Dendritic cell treated with granulocyte-macrophage colony-stimulating factor and Interleukin-4, amounts not matched to agents 40 ng/mL and 50 ng/mL, for 4 days (primary cell): Measurements from ENCODE around the gene SPATA45.

Source experiments
- H3K27ac Mint-ChIP-seq: one replicate; pipeline ENCODE4 v1.8.0; 2022; ENCODE audit warnings: mild to moderate bottlenecking, mixed read lengths
- H3K27me3 Mint-ChIP-seq: one replicate; pipeline ENCODE4 v1.8.0; 2022; ENCODE audit warnings: mild to moderate bottlenecking, mixed read lengths
- H3K36me3 Mint-ChIP-seq: one replicate; pipeline ENCODE4 v1.8.0; 2022; ENCODE audit warnings: low read depth, mixed read lengths
- H3K4me1 Mint-ChIP-seq: one replicate; pipeline ENCODE4 v1.8.0; 2022; ENCODE audit warnings: low read depth, mixed read lengths
- H3K4me3 Mint-ChIP-seq: one replicate; pipeline ENCODE4 v1.8.0; 2022; ENCODE audit warnings: mild to moderate bottlenecking, moderate library complexity, mixed read lengths
- H3K9me3 Mint-ChIP-seq: one replicate; pipeline ENCODE4 v1.8.0; 2022; ENCODE audit warnings: mixed read lengths
- intact Hi-C: fragments of 100-400 bp; cut with micrococcal nuclease; formaldehyde crosslinking; loops from one replicate; pipeline ENCODE4 v1.15.0; 2022

SPATA45 gene

GRCh38 chr1:212820969-212821368 is 26.5 kb downstream of the SPATA45 start:
- H3K4me3 Mint-ChIP-seq, result no peak overlapping the region
- H3K36me3 Mint-ChIP-seq, result peaks cover 12% of the 10 kb centered on the region
- no peaks in the 10 kb centered on the region for H3K27me3 Mint-ChIP-seq
- H3K9me3 Mint-ChIP-seq, result peaks cover 25% of the 10 kb centered on the region
- intact Hi-C loops, result no loop called here
- peaks cover 13% of the 10 kb centered on the region for H3K4me1 Mint-ChIP-seq
- no peak overlapping the region for H3K27ac Mint-ChIP-seq

- intact Hi-C loops, result loop anchor here (5.0 kb wide), 1 partner anchor 43 kb away; no protein-coding TSS in a partner anchor
- H3K9me3 Mint-ChIP-seq, result peaks cover 13% of the 10 kb centered on the region
These were observed 27.7 kb downstream of the SPATA45 start for GRCh38 chr1:212819726-212820125.

GRCh38 chr1:212816567-212817278 is 30.7 kb downstream of the SPATA45 start:
- H3K27ac Mint-ChIP-seq, result no peak overlapping the region
- no peaks in the 10 kb centered on the region for H3K27me3 Mint-ChIP-seq
- intact Hi-C loops, result loop anchor here (5.0 kb wide), 1 partner anchor 46 kb away; no protein-coding TSS in a partner anchor
- no peak overlapping the region for H3K4me3 Mint-ChIP-seq
- peaks cover 39% of the 10 kb centered on the region for H3K36me3 Mint-ChIP-seq
- peaks cover 13% of the 10 kb centered on the region for H3K4me1 Mint-ChIP-seq
- no peaks in the 10 kb centered on the region for H3K9me3 Mint-ChIP-seq

More at GRCh38 chr1:212819726-212820125, 27.7 kb downstream of the SPATA45 start:
- peaks cover 13% of the 10 kb centered on the region for H3K4me1 Mint-ChIP-seq
- no peak overlapping the region for H3K27ac Mint-ChIP-seq
- peaks cover 16% of the 10 kb centered on the region for H3K36me3 Mint-ChIP-seq
- no peak overlapping the region for H3K4me3 Mint-ChIP-seq
- no peaks in the 10 kb centered on the region for H3K27me3 Mint-ChIP-seq

GRCh38 chr1:212814537-212815334 is 32.7 kb downstream of the SPATA45 start:
- Mint-ChIP-seq H3K4me1 (peaks cover 10% of the 10 kb centered on the region), H3K27ac (no peak overlapping the region)
- intact Hi-C loops, result loop anchor here (2.0 to 5.0 kb wide), 2 partner anchors 48 to 180 kb away; no protein-coding TSS in a partner anchor

GRCh38 chr1:212805767-212806166 is 41.7 kb downstream of the SPATA45 start:
- Mint-ChIP-seq H3K9me3 (no peaks in the 10 kb centered on the region), H3K4me3 (no peak overlapping the region), H3K27ac (no peak overlapping the region), H3K4me1 (no peaks in the 10 kb centered on the region), H3K36me3 (peaks cover 91% of the 10 kb centered on the region), H3K27me3 (no peaks in the 10 kb centered on the region)
- intact Hi-C loops, result no loop called here

More at GRCh38 chr1:212814537-212815334, 32.7 kb downstream of the SPATA45 start:
- Mint-ChIP-seq H3K27me3 (no peaks in the 10 kb centered on the region), H3K4me3 (no peak overlapping the region), H3K9me3 (no peaks in the 10 kb centered on the region), H3K36me3 (peaks cover 54% of the 10 kb centered on the region)

- no peak overlapping the region for H3K4me3 Mint-ChIP-seq
- peaks cover 77% of the 10 kb centered on the region for H3K36me3 Mint-ChIP-seq
- no peaks in the 10 kb centered on the region for H3K9me3 Mint-ChIP-seq
- no peaks in the 10 kb centered on the region for H3K27me3 Mint-ChIP-seq
- peaks cover 28% of the 10 kb centered on the region for H3K4me1 Mint-ChIP-seq
- H3K27ac Mint-ChIP-seq, result no peak overlapping the region
- intact Hi-C loops, result no loop called here
These were observed 49.8 kb downstream of the SPATA45 start for GRCh38 chr1:212797681-212798080.

- peak overlapping the region; percentile 42 for H3K4me3 Mint-ChIP-seq
These were observed 52.9 kb downstream of the SPATA45 start for GRCh38 chr1:212794561-212795014.

GRCh38 chr1:212792396-212792908 is 55.0 kb downstream of the SPATA45 start:
- no peaks in the 10 kb centered on the region for H3K27me3 Mint-ChIP-seq
- intact Hi-C loops, result no loop called here
- H3K36me3 Mint-ChIP-seq, result peaks cover 40% of the 10 kb centered on the region
- no peaks in the 10 kb centered on the region for H3K9me3 Mint-ChIP-seq
- peak overlapping the region; percentile 97 for H3K4me3 Mint-ChIP-seq
- peak overlapping the region; percentile 94 for H3K27ac Mint-ChIP-seq
- peaks cover 37% of the 10 kb centered on the region for H3K4me1 Mint-ChIP-seq

More at GRCh38 chr1:212794561-212795014, 52.9 kb downstream of the SPATA45 start:
- H3K4me1 Mint-ChIP-seq, result peaks cover 39% of the 10 kb centered on the region
- H3K27ac Mint-ChIP-seq, result peak overlapping the region; percentile 94
- no peaks in the 10 kb centered on the region for H3K27me3 Mint-ChIP-seq
- no peaks in the 10 kb centered on the region for H3K9me3 Mint-ChIP-seq
- intact Hi-C loops, result no loop called here
- peaks cover 59% of the 10 kb centered on the region for H3K36me3 Mint-ChIP-seq

GRCh38 chr1:212791676-212792395 is 55.6 kb downstream of the SPATA45 start, which contains the start of the genes NSL1 and TATDN3:
Gene NSL1 (minus strand): TSS chr1:212791777. CDS start chr1:212791763, 14 bp downstream.
Gene TATDN3 (plus strand): TSS chr1:212791894. CDS start chr1:212791922, 28 bp downstream.
- intact Hi-C loops, result no loop called here
- no peaks in the 10 kb centered on the region for H3K27me3 Mint-ChIP-seq
- no peaks in the 10 kb centered on the region for H3K9me3 Mint-ChIP-seq
- H3K4me3 Mint-ChIP-seq, result peak within 1 kb of the TSS; percentile 97
- peaks cover 37% of the 10 kb centered on the region for H3K4me1 Mint-ChIP-seq
- H3K36me3 Mint-ChIP-seq, result peaks cover 40% of the 10 kb centered on the region
- peak within 1 kb of the TSS; percentile 94 for H3K27ac Mint-ChIP-seq

GRCh38 chr1:212791261-212791675 is 56.2 kb downstream of the SPATA45 start:
- H3K27ac Mint-ChIP-seq, result peak overlapping the region; percentile 94
- peaks cover 40% of the 10 kb centered on the region for H3K36me3 Mint-ChIP-seq
- intact Hi-C loops, result no loop called here
- H3K9me3 Mint-ChIP-seq, result no peaks in the 10 kb centered on the region
- peaks cover 37% of the 10 kb centered on the region for H3K4me1 Mint-ChIP-seq
- H3K27me3 Mint-ChIP-seq, result no peaks in the 10 kb centered on the region
- H3K4me3 Mint-ChIP-seq, result peak overlapping the region; percentile 97

- Mint-ChIP-seq H3K27me3 (no peaks in the 10 kb centered on the region), H3K36me3 (peaks cover 55% of the 10 kb centered on the region), H3K4me1 (peaks cover 38% of the 10 kb centered on the region), H3K27ac (no peak overlapping the region), H3K9me3 (no peaks in the 10 kb centered on the region), H3K4me3 (no peak overlapping the region)
- intact Hi-C loops, result no loop called here
These were observed 61.6 kb downstream of the SPATA45 start for GRCh38 chr1:212785871-212786270.

- Mint-ChIP-seq H3K9me3 (no peaks in the 10 kb centered on the region), H3K4me3 (no peak overlapping the region), H3K27me3 (no peaks in the 10 kb centered on the region), H3K4me1 (peaks cover 31% of the 10 kb centered on the region), H3K36me3 (peaks cover 55% of the 10 kb centered on the region), H3K27ac (peak overlapping the region; percentile 23)
- intact Hi-C loops, result loop anchor here (2.0 to 5.0 kb wide), 3 partner anchors 35 to 327 kb away; no protein-coding TSS in a partner anchor
These were observed 63.5 kb downstream of the SPATA45 start for GRCh38 chr1:212783976-212784375.
